HFF-Myc (cell line): ENCODE results near the gene RAB37.

Source experiments
- DNase-seq: peaks from one replicate; pipeline ENCODE4 v3.0.0-alpha.2; 2011; ENCODE audit warnings: low read depth; ENCODE audit errors: extremely low read depth
- H3K4me3 ChIP-seq: replicated peaks from 2 replicates; pipeline ENCODE4 v1.5.1; 2011; ENCODE audit warnings: low read depth, mild to moderate bottlenecking, control low read depth, low read length
- TF ChIP-seq, protein P1 (sequence below): IDR thresholded peaks from 2 replicates; pipeline ENCODE4 v1.5.1; 2012; ENCODE audit warnings: mild to moderate bottlenecking, low read depth, low read length, control low read depth; ENCODE audit errors: missing control alignments

Gene RAB37

DNA sequence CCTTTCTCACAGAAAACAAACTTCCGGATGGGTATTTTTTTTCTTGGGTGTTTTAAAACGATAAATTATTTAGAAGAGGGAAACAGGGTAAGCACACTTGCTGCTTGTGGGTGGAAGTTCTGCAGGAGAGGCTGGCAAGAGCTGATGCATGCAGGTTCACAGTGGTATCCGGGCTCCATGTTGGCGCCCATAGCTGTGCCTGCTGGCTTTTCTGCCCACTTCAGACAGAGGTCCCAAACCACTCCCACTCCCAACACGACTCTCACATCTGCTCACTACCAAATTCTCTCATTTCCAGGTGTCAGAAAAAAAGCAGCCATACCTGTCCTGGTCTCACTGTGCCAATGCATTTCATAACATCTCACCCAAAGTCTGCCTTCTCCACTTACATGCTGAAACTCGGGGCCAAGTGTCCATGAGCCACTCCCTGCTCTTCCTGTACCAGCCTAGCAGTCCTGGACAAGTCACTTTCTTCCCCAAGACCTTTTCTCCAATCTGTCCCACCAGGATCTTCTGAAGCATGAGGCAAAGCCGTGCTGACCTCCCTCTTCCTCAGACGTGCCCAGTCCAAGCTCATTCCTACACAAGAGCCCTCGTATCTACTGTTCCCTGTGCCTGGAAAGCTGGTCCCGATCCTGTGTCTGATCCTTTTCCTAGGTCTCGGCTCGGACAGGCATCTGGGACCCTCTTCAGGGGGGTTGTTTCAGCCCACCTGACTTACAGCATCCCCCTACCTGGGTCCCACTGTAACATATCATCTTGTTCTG lies 25.8 kb upstream of the RAB37 start:
- no peak overlapping the region for H3K4me3 ChIP-seq
- no peak for DNase-seq
- TF ChIP-seq, protein P1, sequence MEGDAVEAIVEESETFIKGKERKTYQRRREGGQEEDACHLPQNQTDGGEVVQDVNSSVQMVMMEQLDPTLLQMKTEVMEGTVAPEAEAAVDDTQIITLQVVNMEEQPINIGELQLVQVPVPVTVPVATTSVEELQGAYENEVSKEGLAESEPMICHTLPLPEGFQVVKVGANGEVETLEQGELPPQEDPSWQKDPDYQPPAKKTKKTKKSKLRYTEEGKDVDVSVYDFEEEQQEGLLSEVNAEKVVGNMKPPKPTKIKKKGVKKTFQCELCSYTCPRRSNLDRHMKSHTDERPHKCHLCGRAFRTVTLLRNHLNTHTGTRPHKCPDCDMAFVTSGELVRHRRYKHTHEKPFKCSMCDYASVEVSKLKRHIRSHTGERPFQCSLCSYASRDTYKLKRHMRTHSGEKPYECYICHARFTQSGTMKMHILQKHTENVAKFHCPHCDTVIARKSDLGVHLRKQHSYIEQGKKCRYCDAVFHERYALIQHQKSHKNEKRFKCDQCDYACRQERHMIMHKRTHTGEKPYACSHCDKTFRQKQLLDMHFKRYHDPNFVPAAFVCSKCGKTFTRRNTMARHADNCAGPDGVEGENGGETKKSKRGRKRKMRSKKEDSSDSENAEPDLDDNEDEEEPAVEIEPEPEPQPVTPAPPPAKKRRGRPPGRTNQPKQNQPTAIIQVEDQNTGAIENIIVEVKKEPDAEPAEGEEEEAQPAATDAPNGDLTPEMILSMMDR: no peak

- TF ChIP-seq, protein P1: no peak
- DNase-seq: no peak
- no peak overlapping the region for H3K4me3 ChIP-seq
Observed at GRCh38 chr17:74712301-74712700, 24.8 kb upstream of the RAB37 start.

DNA sequence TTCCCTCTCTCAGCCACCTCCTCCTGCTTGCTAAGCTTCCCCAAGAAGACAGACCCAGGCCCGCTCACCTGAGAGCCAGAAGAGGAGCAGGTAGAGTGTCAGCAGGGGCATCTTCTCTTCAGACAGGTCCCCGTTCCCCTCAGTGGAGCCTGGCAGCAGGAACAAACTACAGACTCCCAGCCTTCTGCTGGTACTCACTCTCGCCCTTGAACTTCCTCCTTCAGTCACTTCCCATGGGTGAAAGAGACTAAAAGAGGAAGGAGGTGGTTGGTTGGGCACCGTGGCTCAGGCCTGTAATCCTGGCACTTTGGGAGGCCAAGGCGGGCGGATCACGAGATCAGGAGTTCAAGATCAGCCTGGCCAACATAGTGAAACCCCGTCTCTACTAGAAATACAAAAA lies 24.3 kb upstream of the RAB37 start, which contains the start of gene CD300LF:
Gene CD300LF (minus strand): TSS at position 168 of the 400 bp plus-strand sequence. CDS start 57 bp downstream, at position 111.
- TF ChIP-seq, protein P1: no peak
- DNase-seq: no peak
- H3K4me3 ChIP-seq: no peak within 1 kb of the TSS

DNA sequence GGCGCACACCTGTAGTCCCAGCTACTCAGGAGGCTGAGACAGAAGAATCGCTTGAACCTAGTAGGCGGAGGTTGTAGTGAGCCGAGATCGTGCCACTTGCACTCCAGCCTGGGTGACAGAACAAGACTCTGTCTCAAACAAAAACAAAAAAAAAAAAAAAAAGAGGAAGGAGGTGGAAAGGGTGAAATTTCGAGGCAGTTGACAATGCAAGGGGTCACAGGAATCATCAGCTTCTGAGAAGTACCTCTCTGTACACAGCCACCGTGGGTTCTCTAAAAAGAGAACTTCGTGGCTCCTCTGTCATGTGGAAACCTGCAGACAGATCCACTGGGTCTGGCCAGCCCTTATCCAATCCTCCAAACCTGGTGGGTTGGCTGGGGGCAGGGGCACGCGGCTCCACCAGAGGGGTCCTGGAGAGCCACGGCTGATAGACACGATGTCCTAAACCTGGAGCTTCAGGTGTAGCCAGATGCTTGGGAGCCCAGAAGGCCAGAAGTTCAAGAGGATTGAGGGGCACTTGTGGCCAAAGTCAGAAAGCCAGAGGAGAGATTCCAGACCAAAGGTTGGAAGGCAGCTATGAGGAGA lies 23.8 kb upstream of the RAB37 start:
- TF ChIP-seq, protein P1: no peak
- H3K4me3 ChIP-seq: no peak overlapping the region
- no peak for DNase-seq

GRCh38 chr17:74715144-74715543 lies 21.9 kb upstream of the RAB37 start:
- no peak overlapping the region for H3K4me3 ChIP-seq
- DNase-seq: no peak
- TF ChIP-seq, protein P1: no peak

GRCh38 chr17:74720506-74720905 lies 16.6 kb upstream of the RAB37 start:
- no peak overlapping the region for H3K4me3 ChIP-seq
- TF ChIP-seq, protein P1: no peak
- no peak for DNase-seq
